Coronary artery (tissue), 2 donors: Measurements from ENCODE around the gene ACSF3.
A peak's percentile ranks its signal among the peaks of the same experiment; 100 is the strongest.

Experiments
- DNase-seq: peaks from one replicate; pipeline ENCODE4 v3.0.0-alpha.2; 2017; ENCODE audit warnings: low spot score
- H3K27ac ChIP-seq, 2 donors: fragments of 200-600 bp; sonication (generic); one replicate each; pipeline ENCODE4 v1.5.1; 2016 to 2019
- H3K4me3 ChIP-seq: fragments of 200-600 bp; sonication (generic); 2 replicates; pipeline ENCODE4 v1.5.1; 2016; ENCODE audit warnings: mild to moderate bottlenecking, moderate library complexity
- TF ChIP-seq, protein P1 (sequence below): fragments of 200-600 bp; sonication (generic); IDR thresholded peaks from one replicate; pipeline ENCODE4 v1.5.1; 2019; ENCODE audit warnings: antibody characterized with exemption

The ACSF3 gene

DNA sequence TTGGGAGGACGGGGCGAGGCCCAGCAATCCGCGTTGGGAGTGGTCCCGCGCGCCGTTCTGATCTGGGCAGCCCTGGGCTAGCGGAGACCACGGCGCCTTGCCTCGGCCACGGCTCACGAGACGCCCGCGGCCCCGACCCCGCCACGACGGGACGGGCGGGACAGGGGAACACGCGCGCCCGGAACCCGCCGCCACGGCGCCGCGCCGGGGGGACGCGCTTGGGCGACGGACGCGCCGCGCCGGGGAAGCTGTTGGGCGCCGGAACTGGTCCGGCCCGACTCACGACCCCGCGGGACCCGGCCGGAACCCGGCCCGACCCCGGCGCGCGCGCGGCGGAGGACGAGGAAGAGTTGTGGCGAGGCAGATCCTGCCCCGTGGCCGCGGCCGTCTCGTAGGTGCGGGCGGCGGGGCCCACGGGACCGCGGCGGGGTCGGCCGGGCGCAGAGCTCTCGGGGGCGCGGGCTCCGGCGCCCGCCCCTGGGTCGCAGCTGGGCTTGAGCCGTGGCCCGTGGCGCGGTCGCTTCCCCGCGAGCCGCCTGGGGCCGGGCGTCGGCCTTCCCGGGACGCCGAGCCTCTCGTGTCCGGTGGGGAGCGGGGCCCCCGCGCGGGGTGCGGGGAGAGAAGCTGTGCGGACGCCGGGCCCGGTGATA lies at the start of gene ACSF3:
Gene ACSF3 (plus strand): TSS at position 251 of the 650 bp plus-strand sequence. CDS start 6,830 bp downstream, outside the sequence.
- no peak for DNase-seq
- Histone ChIP-seq H3K27ac (peak within 1 kb of the TSS; percentile 58 to 78), H3K4me3 (peak within 1 kb of the TSS; percentile 86)
- TF ChIP-seq, protein P1, sequence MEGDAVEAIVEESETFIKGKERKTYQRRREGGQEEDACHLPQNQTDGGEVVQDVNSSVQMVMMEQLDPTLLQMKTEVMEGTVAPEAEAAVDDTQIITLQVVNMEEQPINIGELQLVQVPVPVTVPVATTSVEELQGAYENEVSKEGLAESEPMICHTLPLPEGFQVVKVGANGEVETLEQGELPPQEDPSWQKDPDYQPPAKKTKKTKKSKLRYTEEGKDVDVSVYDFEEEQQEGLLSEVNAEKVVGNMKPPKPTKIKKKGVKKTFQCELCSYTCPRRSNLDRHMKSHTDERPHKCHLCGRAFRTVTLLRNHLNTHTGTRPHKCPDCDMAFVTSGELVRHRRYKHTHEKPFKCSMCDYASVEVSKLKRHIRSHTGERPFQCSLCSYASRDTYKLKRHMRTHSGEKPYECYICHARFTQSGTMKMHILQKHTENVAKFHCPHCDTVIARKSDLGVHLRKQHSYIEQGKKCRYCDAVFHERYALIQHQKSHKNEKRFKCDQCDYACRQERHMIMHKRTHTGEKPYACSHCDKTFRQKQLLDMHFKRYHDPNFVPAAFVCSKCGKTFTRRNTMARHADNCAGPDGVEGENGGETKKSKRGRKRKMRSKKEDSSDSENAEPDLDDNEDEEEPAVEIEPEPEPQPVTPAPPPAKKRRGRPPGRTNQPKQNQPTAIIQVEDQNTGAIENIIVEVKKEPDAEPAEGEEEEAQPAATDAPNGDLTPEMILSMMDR: no peak

GRCh38 chr16:89044418-89045180 lies 49.1 kb upstream of the ACSF3 start:
- H3K27ac ChIP-seq: no peak overlapping the region
- TF ChIP-seq, protein P1: no peak
- DNase-seq: no peak
- H3K4me3 ChIP-seq: no peak overlapping the region

GRCh38 chr16:89045181-89045815 lies 48.4 kb upstream of the ACSF3 start:
- no peak overlapping the region for H3K27ac ChIP-seq
- no peak for DNase-seq
- TF ChIP-seq, protein P1: no peak
- H3K4me3 ChIP-seq: no peak overlapping the region

GRCh38 chr16:89045881-89046280 lies 47.8 kb upstream of the ACSF3 start:
- TF ChIP-seq, protein P1: no peak
- H3K27ac ChIP-seq: no peak overlapping the region
- no peak for DNase-seq
- H3K4me3 ChIP-seq: no peak overlapping the region

GRCh38 chr16:89046491-89046890 lies 47.2 kb upstream of the ACSF3 start:
- TF ChIP-seq, protein P1: no peak
- no peak overlapping the region for H3K27ac ChIP-seq
- DNase-seq: no peak
- no peak overlapping the region for H3K4me3 ChIP-seq

DNA sequence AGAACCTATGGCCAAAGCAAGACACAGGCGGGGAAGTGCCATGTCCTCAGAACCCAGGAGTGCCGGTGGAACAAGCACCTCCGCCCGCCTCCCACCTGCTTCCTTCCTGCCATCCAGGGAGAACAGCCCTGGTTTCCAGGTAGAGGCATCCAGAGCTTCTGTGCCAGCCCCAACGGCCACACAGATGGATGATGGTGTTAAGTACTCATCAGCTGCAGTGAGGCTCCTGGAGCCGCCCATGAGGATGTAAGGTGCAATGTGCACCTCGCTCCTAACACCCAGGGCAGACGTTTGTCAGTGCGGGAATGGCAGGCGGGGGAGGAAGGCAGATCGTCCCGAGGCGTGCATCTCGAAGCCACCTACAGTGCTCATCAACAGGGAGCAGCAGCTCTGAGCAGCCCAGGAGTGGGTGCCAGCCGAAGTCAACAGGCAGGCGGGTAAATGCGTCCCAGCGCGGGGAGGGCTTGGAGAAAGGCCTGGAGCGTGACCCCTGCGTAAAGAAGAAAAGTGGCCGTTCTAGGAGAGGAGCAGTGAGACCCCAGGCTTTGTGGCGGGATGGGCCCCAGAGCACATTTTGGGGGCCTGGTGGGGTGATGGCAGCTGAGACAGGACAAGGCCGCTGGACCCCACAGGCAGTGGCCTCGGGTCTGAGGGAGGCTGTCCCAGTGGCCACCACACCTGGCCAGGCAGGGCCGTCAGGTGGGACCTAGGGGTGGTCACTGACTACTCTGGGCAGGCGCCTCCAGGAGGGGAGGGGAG lies 46.1 kb upstream of the ACSF3 start:
- TF ChIP-seq, protein P1: no peak
- Histone ChIP-seq H3K27ac (no peak overlapping the region), H3K4me3 (no peak overlapping the region)
- no peak for DNase-seq
